HepG2 (cell line): ENCODE measurements around the gene GYPA. TPM values are rescaled to one million over a fixed set of nuclear protein-coding genes. Genes with fewer than 3 reads are reported as not detected.

Source experiments
- ATAC-seq: fragments of 200-7000 bp; cut with Tn5 transposase; 3 replicates; pipeline ENCODE4 v1.9.1; 2020; ENCODE audit warnings: mild to moderate bottlenecking, moderate library complexity
- BruUV-seq: library from RNA; stranded (reverse); fragments of 400-500 nt; replicated peaks from 2 replicates; lab custom pipeline; 2021; lab: Mats Ljungman, UMichigan
- CTCF ChIA-PET: fragments of 300-600 bp; formaldehyde crosslinking; extraction: SDS; loops from one replicate; lab custom pipeline; 2021; ENCODE audit warnings: low total read pairs, inconsistent platforms, low intra/inter-chr PET ratio; lab: Yijun Ruan, JAX
- POLR2A ChIA-PET: fragments of 350-600 bp; sonication (Branson Sonifier 250); formaldehyde crosslinking; loops from one replicate; lab custom pipeline; 2020; ENCODE audit warnings: antibody characterized with exemption, inconsistent platforms; lab: Yijun Ruan, JAX
- DNase-seq: peaks from one replicate; pipeline ENCODE4 v3.0.0-alpha.2; 2015; ENCODE audit warnings: low spot score
- FAIRE-seq: peaks from 3 replicates; lab custom pipeline; 2011; peaks lifted over from hg19 to GRCh38; lab: Jason Lieb, UNC
- H2AFZ ChIP-seq: one replicate; pipeline ENCODE4 v1.6.1; 2011; ENCODE audit warnings: low read length, inconsistent platforms
- H3K27ac ChIP-seq: fragments of 300-600 bp; 3 replicates; pipeline ENCODE4 v1.8.0; 2011; ENCODE audit warnings: mixed run types, mild to moderate bottlenecking, mixed read lengths, low read length, inconsistent platforms; ENCODE audit not compliant: insufficient read depth; ENCODE audit errors: extremely low read length
- H3K27me3 ChIP-seq, 2 experiments: fragments of 200-600 bp in 1 of 2; 2 replicates in 1 of 2; 3 replicates in 1 of 2; pipeline versions ENCODE4 v1.6.0 to v1.8.0; 2011; ENCODE audit warnings: low read length in 2 of 2, mild to moderate bottlenecking in 2 of 2, moderate library complexity in 2 of 2, inconsistent platforms in 1 of 2; ENCODE audit not compliant: insufficient read depth in 2 of 2, control insufficient read depth in 1 of 2
- H3K36me3 ChIP-seq, 2 experiments: fragments of 200-600 bp in 1 of 2; replicated peaks in 1 of 2; 2 replicates in 1 of 2; 3 replicates in 1 of 2; pipeline versions ENCODE4 v1.5.1 to v1.8.0; 2011; ENCODE audit warnings: low read length in 2 of 2, inconsistent platforms in 1 of 2; ENCODE audit not compliant: insufficient read depth in 2 of 2, control insufficient read depth in 1 of 2
- H3K4me1 ChIP-seq: 2 replicates; pipeline ENCODE4 v1.5.1; 2012; ENCODE audit warnings: low read length, inconsistent platforms; ENCODE audit not compliant: insufficient read depth
- H3K4me2 ChIP-seq: 2 replicates; pipeline ENCODE4 v1.6.0; 2011; ENCODE audit warnings: low read depth, low read length, inconsistent platforms
- H3K4me3 ChIP-seq, 3 experiments: fragments of 200-600 bp in 1 of 3; sonication (generic), shearing (Covaris generic) in 1 of 3; replicated peaks in 1 of 3; 2 replicates each; pipeline ENCODE4 v1.5.1; 2011 to 2016; ENCODE audit warnings: low read length in 3 of 3, inconsistent platforms in 2 of 3, low read depth in 2 of 3, mild to moderate bottlenecking in 2 of 3, control low read depth in 1 of 3, mixed read lengths in 1 of 3; ENCODE audit not compliant: insufficient read depth in 1 of 3
- H3K79me2 ChIP-seq: one replicate; pipeline ENCODE4 v1.6.1; 2011; ENCODE audit warnings: low read length, inconsistent platforms; ENCODE audit not compliant: insufficient read depth
- H3K9ac ChIP-seq: 2 replicates; pipeline ENCODE4 v1.6.0; 2011; ENCODE audit warnings: mild to moderate bottlenecking, low read depth, low read length, inconsistent platforms; ENCODE audit not compliant: insufficient read depth
- H3K9me3 ChIP-seq: 2 replicates; pipeline ENCODE4 v1.5.1; 2012; ENCODE audit warnings: mild to moderate bottlenecking, low read length
- H4K20me1 ChIP-seq: 2 replicates; pipeline ENCODE4 v1.6.0; 2011; ENCODE audit warnings: inconsistent platforms, mild to moderate bottlenecking, low read length, moderate library complexity; ENCODE audit not compliant: insufficient read depth
- AKAP8 ChIP-seq: sonication (generic); formaldehyde crosslinking; IDR thresholded peaks from 2 replicates; pipeline ENCODE4 v1.5.1; 2020; ENCODE audit warnings: mild to moderate bottlenecking, missing genetic modification reagents
- CENPBD1 ChIP-seq: sonication (generic); formaldehyde crosslinking; IDR thresholded peaks from 2 replicates; pipeline ENCODE4 v1.8.0; 2022; ENCODE audit warnings: missing genetic modification reagents, low read depth, mild to moderate bottlenecking, borderline replicate concordance
- CTCF ChIP-seq: sonication (generic); formaldehyde crosslinking; IDR thresholded peaks from 2 replicates; pipeline ENCODE4 v1.5.0; 2020; ENCODE audit warnings: mild to moderate bottlenecking, missing genetic modification reagents, moderate library complexity
- MZF1 ChIP-seq: sonication (generic); formaldehyde crosslinking; IDR thresholded peaks from 2 replicates; pipeline ENCODE4 v1.8.1; 2023; ENCODE audit warnings: mild to moderate bottlenecking, missing genetic modification reagents, borderline replicate concordance
- SMC3 ChIP-seq: IDR thresholded peaks from 2 replicates; pipeline ENCODE4 v1.6.1; 2011; ENCODE audit warnings: low read length, improper control_type of control experiment
- STAG1 ChIP-seq: sonication (generic); formaldehyde crosslinking; IDR thresholded peaks from 2 replicates; pipeline ENCODE4 v1.4.0; 2020; ENCODE audit warnings: missing genetic modification reagents
- ZNF558 ChIP-seq: sonication (generic); formaldehyde crosslinking; IDR thresholded peaks from 2 replicates; pipeline ENCODE4 v1.9.0; 2022; ENCODE audit warnings: mild to moderate bottlenecking, missing genetic modification reagents, borderline replicate concordance
- ZNF639 ChIP-seq: conservative IDR thresholded peaks from 2 replicates; pipeline ENCODE4 v1.6.1; 2018; ENCODE audit warnings: missing genetic modification reagents
- ZNF660 ChIP-seq: sonication (generic); formaldehyde crosslinking; IDR thresholded peaks from 2 replicates; pipeline ENCODE4 v1.5.1; 2020; ENCODE audit warnings: mild to moderate bottlenecking, low read depth, missing genetic modification reagents, borderline replicate concordance
- ZNF672 ChIP-seq: sonication (generic); formaldehyde crosslinking; IDR thresholded peaks from 2 replicates; pipeline ENCODE4 v1.8.1; 2022; ENCODE audit warnings: missing genetic modification reagents
- whole genome bisulfite sequencing: methylation state at CpG from one replicate; pipeline ENCODE4 v1.1.6; 2017; ENCODE audit warnings: low lambda C conversion rate; 5-methylcytosine and 5-hydroxymethylcytosine counted together
- in situ Hi-C: cut with HindIII; loops from 2 replicates; pipeline ENCODE4 v1.10.0; 2017; ENCODE audit warnings: low pct_unique_long_range_greater_than_20kb; ENCODE audit not compliant: extremely low pct_ligation_motif_present
- intact Hi-C: fragments of 100-400 bp; cut with micrococcal nuclease; formaldehyde crosslinking; loops from one replicate; pipeline ENCODE4 v1.10.0; 2022; ENCODE audit not compliant: unreplicated experiment
- polyA plus RNA-seq, 8 experiments: library from polyadenylated mRNA; depleted of rRNA in 3 of 8; stranded (reverse) in 7 of 8; unstranded in 1 of 8; fragments of >200 nt; fragmentation: Illumina TruSeq in 4 of 8; extraction: Trizol in 4 of 8; gene quantifications; 2 replicates each; pipeline versions ENCODE4 v1.2.1 to v1.2.3, GENCODE V29; 2011 to 2016; ENCODE audit warnings: low read depth in 4 of 8, missing spikeins in 1 of 8, mixed read lengths in 1 of 8; ENCODE audit not compliant: insufficient read depth in 1 of 8
- total RNA-seq, 5 experiments: library from RNA; depleted of rRNA; stranded (reverse); fragments of >200 nt; fragmentation: Illumina TruSeq; extraction: Trizol; gene quantifications; 2 replicates each; pipeline ENCODE4 v1.2.3, GENCODE V29; 2016; ENCODE audit warnings: low read depth in 1 of 5
- TF ChIP-seq, protein P1 (sequence below): sonication (generic); formaldehyde crosslinking; IDR thresholded peaks from 2 replicates; pipeline ENCODE4 v1.4.0; 2020; ENCODE audit warnings: missing genetic modification reagents

Gene GYPA
- total and polyA plus RNA-seq, 2 of the 13 experiments (the other 11 are each of a cell fraction or from before 2014, with no cell fraction given): not detected

DNA sequence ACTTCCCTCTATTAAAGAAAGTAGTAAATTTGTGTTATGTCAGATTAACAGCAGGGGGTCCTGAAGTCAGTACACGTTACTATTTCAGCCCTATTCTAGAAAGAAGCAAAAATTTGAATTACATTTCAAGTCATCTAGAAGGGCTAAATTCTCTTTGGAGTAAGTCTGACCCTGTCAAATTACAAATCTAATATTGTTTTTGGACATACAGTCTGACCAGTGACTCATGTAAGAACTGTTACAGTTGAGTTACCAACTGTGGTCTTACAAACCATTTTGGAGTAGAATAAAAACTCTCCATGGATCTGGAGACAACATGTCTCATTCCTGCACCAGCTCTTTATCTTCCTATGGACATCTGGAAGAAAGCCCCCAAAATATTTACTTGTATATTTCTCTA is 36.0 kb upstream of the GYPA start (continued):
- no peak for TF ChIP-seq ZNF639
- TF ChIP-seq CTCF (CRISPR knock-in tag): no peak
- TF ChIP-seq CENPBD1 (CRISPR knock-in tag): no peak
- no peak for TF ChIP-seq ZNF672
- TF ChIP-seq ZNF558 (CRISPR knock-in tag): no peak

- TF ChIP-seq CTCF (CRISPR knock-in tag): peak; percentile 50
- peak; percentile 74 for TF ChIP-seq STAG1 (CRISPR knock-in tag)
- TF ChIP-seq, protein P1, sequence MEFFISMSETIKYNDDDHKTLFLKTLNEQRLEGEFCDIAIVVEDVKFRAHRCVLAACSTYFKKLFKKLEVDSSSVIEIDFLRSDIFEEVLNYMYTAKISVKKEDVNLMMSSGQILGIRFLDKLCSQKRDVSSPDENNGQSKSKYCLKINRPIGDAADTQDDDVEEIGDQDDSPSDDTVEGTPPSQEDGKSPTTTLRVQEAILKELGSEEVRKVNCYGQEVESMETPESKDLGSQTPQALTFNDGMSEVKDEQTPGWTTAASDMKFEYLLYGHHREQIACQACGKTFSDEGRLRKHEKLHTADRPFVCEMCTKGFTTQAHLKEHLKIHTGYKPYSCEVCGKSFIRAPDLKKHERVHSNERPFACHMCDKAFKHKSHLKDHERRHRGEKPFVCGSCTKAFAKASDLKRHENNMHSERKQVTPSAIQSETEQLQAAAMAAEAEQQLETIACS (CRISPR knock-in tag): no peak
- no peak for TF ChIP-seq ZNF660
- peak; percentile 43; the same call in 1 of the 2 replicates for TF ChIP-seq SMC3
- no peak for TF ChIP-seq MZF1 (CRISPR knock-in tag)
- no peak for TF ChIP-seq AKAP8 (CRISPR knock-in tag)
- Histone ChIP-seq H4K20me1 (no peaks in the 10 kb centered on the region), H3K36me3 (no peaks in the 10 kb centered on the region), H3K9ac (no peak overlapping the region), H3K4me3 (no peak overlapping the region), H3K27ac (no peak overlapping the region), H3K4me1 (no peaks in the 10 kb centered on the region), H2AFZ (no peak overlapping the region), H3K27me3 (no peaks in the 10 kb centered on the region), H3K79me2 (no peaks in the 10 kb centered on the region), H3K4me2 (no peak overlapping the region), H3K9me3 (no peaks in the 10 kb centered on the region)
- FAIRE-seq (peak; percentile 60), DNase-seq (peak; percentile 22), ATAC-seq (peak; percentile 47; the same call in 2 of the 3 replicates)
- in situ Hi-C loops: loop anchor here (10.0 to 25.0 kb wide), 3 partner anchors 613 to 1440 kb away; partner anchors contain the start of gene MMAA
- ChIA-PET POLR2A (no interaction called here), CTCF (interaction anchor here (1.2 to 1.6 kb wide), 2 partner anchors 613 to 886 kb away, joined by 4 read pairs; no protein-coding TSS in a partner anchor)
- no TSS peak for BruUV-seq
- 1% methylated on average over 5 of the region's 5 CpGs for WGBS
- intact Hi-C loops: loop anchor here (1.0 to 10.0 kb wide), 5 partner anchors 400 to 1440 kb away; partner anchors contain the start of genes ABCE1, ANAPC10 and MMAA
Observed at GRCh38 chr4:144174401-144175067, 34.0 kb upstream of the GYPA start.
